GM19025 (cell line): ENCODE results near the gene MYMK.

ENCODE experiments used
- ATAC-seq: cut with Tn5 transposase; IDR thresholded peaks from one replicate; pipeline ENCODE4 v1.9.1; 2021; ENCODE audit warnings: mild to moderate bottlenecking, low read depth, moderate library complexity; ENCODE audit not compliant: unreplicated experiment

Gene MYMK

DNA sequence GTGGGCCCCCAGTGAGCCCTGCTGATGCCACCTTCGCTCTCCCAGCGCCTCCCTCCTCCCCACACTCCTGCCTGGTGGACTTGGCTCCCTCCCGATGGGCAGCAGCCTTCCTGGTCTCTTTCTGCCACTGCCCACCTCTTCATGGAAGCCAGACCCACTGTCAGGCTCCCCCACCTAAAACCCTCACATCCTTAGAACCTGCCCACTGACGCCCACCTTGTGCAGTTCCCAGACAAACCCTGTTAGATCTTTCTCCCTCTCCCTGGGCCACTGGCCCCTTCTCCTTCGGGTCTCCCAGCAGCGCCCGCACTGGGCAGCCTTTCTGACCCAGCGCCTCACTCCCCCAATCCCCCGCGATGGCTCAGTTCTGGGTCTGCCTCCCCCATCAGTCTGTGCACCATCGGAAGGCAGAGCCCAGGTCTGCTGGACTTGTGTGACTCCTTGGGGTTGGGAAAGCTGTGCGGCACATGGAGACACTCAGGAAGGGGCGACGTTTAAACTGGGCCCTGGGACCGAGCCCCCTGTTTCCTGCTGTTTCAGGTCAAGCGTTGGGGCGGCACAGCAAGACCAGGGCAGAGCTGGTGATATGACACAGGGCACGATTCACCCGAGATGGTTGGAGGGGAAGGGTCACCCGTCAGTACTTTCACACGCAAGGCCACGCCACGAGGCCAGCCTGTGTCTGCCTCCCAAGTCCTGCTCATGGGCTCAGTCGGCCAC is 17.4 kb downstream of the MYMK start:
- ATAC-seq = no peak

DNA sequence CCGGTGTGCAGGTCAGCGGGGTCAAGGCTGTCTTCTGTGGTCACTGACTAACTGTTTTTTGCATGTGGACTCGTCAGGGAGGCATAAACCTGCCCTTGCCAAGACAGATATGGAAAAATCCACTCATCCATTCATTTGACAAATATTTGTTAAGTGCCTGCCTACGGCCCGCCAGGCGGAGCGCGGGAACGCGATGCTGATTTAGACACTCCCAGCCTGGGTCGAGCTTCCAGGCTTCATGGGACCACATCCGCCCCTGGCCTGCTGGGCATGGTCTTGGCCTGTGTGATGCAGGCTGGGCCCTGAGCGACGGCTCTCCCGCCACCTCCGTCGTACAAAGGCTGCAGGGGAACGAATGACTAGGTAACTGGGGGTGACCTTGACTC is 18.1 kb downstream of the MYMK start:
- no peak for ATAC-seq

DNA sequence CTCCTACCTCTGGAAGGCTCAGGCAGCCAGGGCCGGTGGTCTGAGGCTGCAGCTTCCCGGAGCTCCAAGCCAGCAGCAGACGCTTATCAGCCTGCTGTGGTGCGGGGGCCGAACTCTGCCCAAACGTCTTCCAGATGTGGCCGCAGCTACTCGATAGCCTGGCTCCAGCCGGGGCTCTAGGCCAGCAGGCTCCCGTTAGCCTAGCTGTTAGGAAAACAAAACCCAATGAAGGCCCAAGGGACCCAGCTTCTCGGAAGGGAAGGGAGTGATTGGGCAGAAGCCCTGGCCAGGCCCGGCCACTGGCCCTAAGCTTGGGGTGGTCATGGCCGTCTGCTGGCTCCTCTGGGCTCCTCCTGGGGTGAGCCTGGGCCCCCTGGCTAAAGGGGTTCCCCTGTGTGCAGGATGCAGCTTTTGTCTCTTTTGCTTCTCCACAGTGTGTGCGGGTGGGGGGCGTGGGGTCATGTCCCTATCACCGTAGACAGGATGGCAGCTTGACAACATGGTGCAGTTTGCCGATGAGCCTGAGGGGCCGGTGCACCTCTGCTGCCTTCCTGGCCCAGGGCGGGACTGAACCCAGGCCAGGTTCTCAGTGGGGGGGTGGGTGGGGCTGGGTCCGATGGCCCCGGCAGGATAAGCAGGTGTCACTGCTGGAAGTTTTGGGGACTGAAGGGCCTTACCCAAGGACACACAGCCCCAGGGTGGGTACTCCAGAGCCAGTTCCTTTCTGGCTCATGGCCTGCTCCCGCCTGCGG is 18.7 kb downstream of the MYMK start:
- ATAC-seq = no peak

DNA sequence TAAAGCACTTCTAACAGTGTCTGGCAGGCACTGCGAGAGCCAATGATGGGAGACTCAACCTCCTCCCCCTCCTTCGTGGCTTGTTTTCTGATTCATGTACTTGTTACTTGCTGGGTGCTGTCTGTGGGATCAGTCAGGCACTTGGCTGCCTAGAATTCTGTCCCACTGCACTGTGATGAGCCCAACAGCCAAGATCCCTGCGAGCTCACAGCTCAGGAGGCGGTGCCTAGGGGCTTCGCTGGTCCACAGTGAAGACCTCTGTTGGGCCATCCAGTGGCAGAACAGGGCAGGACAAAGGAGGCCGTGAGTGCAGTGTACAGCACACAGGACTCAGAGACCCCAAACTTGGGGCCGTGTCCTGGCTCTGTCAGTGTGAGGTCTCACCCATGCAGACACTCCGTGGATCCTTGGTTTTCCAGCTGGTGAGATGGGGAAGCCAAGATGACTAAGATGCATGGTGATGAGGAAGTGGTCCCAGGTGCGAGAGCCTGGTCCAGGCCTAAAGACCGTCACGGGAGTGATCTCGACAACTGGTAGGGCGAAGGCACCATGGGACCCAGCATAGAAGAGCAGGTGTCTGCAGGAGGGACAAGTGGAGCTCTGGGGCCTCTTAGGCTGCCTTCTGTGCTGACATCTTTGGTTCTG is 19.5 kb downstream of the MYMK start:
- no peak for ATAC-seq

DNA sequence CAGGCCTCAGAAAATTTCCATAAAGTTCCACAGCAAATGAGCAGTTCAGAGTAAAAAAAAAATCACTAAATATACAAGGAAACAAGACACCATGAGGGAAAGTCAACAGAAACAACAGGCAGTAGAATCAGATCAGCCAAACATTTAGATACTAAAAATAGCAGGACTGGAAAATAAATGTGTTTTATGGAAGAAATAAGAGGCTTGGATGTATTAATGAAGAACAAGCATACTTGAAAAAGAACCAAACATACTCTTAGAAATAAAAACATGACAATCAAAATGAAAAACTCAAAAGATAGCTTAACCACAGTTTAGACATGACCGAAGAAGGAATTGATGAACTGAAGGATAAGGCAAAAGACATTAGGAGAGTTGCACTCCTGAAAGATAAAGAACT is 22.6 kb downstream of the MYMK start:
- no peak for ATAC-seq

DNA sequence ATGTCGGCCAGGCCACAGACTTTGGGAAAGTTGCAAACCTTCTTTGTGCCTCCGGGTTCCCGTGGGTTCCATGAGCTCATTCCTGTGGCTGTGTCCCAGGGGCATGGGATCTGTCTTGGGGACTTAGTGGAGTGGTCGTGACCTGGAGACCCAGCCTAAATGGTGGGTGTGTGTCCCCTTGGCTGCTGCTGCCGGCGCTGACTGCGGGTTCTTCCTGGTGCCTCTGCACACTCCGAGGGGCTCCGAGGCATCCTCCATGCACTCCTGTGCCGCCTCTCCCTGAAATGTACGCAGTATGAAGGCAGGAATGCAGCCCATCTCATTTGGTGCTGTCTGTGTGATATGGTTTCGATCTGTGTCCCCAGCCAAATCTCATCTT is 24.9 kb downstream of the MYMK start:
- ATAC-seq = no peak

DNA sequence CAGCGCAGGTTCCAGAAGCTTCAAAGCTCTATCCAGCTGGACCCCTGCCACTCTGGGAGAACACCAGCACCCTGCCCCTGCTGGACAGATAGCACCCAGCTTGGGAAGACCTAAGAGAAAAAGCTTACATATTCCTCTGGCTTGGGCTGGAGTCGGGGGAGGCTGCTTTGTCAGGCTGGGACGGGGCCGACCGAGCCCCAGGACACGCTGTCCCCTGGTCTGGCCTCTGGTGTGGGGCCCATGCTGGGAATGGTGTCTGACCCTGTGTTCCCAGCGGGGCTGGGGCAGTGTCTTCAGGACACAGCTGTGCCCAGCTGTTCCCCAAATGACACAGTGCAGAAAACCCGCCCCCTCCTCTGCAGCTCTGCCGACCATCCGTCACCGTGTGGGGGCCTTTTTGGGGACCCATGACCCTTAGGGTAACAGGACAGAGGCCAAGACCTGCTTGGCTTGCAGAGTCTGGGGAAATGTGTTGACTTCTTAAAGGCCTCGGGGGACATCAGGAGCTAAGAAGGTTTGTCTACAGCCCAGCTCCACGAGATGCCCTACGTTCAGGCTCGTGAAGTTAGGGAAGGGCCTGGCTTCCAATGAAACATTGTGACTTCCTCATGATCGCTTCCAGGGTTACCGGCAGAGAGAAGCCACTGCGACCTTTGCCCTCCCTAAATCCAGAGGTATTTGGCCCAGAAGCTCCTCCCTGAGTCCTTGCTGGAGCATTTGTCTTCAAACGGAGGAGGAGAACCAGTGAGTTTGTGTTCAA is 25.4 kb downstream of the MYMK start:
- no peak for ATAC-seq

DNA sequence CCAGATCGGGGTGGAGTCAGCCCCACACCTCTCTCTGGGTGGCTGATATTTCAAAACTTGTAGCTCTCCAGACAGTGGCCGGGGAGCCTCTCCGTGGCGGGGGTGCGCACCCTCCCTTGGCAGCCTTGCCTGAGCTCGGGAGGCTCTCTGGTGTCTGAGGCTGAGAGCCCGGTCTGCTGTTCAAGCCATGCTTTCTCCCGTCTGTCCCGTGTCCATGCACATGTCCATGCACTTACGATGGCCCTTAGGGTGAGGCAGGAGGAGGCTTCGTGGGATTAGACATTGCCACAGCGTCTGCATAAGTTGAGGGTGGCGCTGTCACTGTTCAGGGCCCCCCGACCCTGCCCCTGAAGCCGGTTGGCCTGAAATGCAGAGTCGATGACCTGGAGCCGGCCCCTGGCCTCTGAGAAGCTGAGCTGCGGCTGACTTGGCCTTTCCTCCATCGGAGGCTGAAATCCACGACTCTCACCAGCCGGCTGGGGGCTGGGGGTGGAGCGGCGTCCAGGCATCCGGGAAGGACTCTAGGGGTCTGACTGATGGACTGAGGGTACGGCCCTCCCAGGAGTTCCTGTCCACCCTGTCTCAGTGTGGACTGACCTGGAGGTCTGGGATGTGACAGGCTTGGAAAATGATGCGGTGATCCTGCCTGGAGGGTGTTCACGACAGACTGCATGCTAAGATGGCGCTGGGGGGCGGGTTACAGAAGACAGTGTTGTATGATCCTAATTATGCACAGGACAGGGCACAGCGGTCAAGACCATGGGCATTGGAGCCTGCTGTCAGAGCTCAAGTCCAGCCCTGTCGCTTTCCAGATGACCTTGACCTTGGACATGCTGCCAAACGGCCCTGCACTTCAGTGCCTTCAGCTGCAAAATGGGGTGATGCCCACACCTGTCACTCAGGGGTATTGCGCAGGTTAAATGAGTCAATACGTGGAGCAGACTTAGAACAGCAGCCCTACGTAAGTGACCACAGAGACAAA is 27.6 kb downstream of the MYMK start:
- no peak for ATAC-seq

DNA sequence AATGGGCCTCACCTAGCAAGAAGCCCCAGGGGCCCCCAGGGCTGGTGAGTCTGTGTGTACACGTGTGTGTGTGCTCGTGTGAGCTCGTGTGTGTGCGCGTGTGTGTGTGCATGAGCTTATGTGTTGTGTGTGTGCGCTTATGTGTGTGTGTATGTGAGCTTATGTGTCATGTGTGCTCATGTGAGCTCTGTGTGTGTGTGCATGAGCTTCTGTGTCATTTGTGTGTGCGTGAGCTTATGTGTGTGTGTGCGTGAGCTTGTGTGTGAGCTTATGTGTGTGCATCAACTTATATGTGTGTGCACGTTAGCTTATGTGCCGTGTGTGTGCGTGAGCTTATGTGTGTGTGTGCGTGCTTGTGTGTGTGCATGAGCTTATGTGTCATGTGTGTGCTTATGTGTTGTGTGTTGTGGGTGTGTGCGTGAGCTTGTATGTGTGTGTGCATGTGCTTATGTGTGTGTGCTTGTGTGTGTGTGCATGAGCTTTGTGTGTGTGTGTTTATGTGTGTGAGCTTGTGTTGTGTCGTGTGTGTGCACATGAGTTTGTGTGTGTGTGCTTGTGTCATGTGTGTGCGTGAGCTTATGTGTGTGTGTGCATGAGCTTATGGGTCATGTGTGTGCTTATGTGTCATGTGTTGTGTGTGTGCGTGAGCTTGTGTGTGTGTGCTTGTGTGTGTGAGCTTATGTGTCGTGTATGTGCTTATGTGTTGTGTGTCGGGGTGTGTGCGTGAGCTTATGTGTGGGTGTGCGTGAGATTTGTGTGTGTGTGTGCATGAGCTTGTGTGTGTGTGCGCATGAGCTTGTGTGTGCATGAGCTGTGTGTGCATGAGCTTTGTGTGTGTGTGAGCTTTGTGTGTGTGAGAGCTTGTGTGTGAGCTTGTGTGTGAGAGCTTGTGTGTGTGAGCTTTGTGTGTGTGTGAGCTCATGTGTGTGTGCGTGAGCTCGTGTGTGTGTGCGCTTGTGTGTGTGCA is 29.1 kb downstream of the MYMK start:
- ATAC-seq = no peak

DNA sequence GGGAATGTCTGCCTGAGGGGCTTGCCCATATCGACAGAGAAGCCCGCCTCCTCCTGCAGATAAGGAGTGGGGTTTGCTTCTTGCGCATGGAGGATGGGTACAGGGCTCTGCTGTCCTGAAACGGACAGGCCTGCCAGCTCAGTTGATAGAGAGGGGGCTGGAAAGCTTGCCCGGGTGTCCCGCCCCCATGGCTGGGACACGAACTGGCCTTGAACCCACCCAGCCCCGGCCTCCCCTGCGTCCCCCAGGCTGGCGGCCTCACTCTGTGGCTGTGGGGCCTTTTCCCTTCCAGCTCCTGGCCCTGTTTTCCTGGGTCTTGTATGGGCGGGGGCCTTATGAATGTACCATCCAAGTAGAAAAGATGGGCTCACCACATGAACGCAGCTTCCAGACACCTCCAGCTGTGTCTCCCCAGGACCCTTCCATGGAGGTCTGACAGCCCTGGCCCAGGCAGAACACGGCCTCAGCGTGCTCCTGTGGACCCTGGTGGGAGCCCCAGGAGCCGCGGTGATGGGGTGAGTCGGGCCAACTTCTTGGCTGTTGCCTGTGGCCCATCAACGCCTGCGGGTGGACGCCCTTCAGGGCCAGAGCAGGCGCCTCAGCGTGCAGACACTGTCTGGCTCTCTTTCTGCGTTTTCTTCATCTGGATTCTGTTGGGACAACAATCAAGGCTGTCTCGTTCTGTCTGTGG is 30.0 kb downstream of the MYMK start:
- ATAC-seq = no peak

DNA sequence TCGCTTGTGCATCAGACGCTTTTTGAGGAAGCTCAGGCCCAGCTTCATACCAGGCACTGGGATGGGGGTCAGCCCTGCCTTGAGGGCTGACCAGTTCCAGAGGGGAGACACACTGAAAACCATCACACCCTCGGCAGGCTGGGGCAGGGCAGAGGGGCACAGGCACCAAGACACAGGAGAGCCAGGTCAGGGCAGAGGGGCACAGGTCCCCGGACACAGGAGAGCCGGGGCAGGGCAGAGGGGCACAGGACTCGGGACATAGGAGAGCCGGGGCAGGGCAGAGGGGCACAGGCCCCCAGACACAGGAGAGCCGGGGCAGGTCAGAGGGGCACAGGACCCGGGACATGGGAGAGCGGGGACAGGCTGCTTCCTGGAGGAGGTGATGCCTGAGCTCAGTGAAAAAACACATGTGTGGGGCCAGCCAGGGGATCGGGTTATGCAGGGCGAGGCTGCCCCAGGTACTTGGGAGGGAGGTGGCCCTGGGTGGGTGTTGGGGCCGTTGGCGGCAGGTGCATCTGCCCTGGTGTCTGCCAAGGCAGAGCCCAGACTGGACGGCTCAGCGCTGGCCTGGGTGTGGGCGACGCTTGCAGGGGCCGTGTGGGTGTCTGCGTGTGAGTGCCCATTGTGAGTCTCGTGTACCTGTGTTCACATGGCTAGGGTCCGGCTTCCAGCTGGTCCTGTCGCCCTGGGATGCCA is 30.8 kb downstream of the MYMK start:
- ATAC-seq = no peak

DNA sequence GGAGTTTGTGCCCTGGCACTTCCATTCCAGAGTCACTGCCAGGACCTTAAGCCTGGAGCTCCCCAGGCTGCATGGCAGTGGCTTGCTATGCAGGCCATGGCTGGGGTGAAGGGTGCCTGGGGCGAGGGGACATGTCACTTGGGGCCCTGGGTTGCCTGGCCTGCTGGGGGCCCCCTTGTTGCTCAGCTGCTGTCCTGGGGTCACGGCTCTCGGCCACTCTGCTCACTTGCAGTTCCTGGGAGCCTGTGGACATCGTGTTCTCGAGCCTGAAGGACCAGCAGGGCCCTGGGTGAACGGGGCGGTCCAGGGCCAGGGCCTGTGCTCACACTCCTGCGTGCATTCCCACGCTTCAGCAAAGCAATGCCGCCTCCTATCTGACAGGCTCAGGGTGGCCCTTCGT is 31.3 kb downstream of the MYMK start:
- no peak for ATAC-seq

DNA sequence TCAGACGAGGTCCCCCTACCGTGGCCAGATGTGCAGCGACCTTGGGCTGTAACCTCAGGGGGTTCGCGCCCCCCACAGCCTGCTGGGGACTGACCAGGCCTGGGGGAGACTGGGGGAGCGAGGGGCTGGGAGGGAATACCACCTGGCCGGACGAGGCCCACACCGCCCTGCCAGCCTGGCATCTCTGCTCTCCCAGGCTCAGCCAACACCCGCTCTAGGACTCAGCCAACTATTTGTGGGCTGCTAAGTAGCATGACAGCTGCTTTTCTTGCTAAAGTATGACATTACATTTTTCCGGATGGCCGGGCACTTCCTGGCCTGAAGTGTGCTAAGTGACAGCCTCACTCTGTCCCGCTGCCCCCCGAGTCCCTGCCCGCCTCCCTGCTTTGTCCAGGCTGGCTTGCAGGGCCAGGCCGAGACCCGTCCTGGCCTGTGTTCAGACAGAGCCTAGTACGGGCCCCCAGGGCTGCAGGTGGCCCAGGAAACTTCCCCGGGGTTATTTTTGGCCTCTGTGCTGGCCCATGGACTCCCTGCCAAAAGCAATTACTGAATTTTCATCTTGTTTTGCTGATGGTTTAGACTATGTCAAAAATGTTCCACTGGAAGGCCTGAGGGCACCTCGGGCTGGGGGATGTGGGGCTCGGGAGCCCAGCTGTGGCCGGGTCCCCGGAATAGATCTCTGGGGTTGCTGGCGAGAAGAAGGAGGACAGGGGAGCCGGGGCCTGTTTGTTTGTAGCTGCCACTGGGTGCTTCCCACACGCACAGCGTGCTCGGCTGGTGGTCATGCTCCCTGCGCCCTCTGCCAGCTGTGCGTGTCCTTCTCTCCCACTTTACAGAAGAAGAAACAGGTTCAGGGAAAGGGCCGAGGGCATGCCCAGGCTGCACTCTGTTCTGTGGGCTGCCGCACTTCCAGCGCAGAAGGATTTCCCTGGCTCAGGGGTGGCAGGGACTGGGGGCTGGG is 32.4 kb downstream of the MYMK start:
- no peak for ATAC-seq

DNA sequence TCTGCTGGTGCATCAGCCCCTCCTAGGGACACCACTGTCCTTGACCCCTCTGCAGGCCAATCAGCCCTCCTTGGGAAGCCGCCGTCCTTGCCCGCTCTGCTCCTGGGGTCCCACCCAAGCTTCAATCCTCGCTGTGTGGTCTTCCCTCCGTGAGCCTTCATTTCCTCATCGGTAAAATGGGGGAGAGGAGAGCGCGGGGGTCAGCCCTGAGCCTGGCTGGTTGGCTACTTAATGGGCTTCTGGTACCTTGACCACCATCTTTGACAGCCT is 33.2 kb downstream of the MYMK start:
- ATAC-seq = no peak

DNA sequence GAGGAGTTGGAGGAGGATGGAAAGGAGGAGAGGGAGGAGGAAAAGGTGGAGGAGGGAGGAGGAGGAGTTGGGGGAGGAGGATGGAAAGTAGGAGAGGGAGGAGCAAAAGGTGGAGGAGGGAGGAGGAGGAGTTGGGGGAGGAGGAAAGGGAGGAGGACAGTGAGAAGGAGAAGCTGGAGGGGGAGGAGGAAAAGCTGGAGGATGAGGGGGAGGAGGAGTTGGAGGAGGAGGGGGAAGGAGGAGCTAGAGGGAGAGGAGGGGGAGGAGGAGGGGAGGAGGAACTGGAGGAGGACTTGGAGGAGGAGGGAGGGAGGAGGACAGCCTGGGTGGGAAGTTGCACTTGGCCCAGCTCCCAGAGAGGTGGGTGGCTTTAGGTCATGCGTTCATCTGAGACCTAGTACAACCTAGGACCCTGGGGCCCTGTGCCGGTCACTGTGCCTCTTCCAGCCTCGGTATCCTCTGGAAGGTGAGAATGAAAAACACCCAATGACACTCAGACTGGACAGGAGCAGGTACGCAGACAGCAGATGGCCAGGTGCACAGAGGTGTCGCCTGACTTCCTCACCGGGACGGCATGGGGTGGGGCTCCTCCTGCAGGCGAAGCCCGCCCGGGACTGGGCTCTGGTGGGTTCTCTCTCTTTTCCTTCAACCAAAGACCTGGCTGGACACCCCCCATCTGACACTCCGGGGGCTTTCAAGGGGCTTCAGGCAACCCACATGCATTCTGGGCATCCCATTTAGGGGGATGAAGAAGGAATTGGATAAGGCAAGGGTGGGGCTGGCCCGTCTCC is 33.7 kb downstream of the MYMK start:
- no peak for ATAC-seq

DNA sequence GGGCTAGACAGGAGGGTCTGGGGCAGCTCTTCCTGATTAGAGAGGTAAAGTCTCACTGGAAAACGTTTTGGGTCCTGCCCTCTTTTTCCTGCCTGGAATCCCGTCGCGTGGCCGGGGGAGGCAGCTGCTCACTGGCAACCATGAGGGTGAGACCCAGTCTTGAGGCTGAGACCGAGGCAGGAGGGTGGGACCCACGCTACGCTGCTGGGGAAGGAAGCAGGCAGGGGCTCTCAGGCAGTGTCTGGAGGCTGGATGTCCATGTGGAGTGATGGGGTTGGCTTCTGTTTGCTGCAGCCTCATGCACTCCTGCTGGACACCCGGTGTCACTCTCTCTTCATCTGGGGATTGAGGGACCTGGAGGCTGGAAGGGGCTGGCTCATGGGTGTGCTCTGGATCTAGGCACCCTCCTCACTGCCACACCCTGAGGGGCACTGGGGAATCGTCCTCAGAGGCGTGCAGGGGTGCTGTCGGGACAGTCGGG is 34.5 kb downstream of the MYMK start:
- no peak for ATAC-seq
